HG03095 (cell line): ENCODE results near the gene MOG.

Source experiments
- ATAC-seq: cut with Tn5 transposase; IDR thresholded peaks from one replicate; pipeline ENCODE4 v1.9.1; 2021; ENCODE audit warnings: moderate library complexity; ENCODE audit not compliant: unreplicated experiment

The MOG gene

DNA sequence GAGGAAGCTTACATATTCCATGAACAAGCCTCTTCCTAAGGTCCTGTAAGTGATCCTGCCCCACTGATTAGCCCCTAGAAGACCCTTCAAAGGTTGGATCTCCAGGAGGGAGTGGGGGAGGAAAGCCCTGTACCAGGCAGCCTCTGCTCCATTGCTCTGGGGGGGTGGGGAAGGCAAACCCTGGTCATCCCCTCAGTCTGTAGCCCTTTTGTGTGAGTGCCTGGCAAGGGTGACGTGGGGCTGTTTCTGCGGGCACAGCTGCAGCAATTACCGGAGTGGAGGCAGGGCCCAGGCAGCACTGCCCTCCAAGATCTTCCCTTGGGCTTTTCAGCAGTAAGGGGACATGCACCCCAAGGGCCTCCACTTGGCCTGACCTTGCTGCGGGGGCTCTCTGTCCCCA, at the start of gene MOG:
Gene MOG, plus strand, starts transcription at position 295 of the 400 bp plus-strand sequence. CDS start 118 bp downstream, outside the sequence.
- ATAC-seq = no peak

- ATAC-seq = no peak
Measured at GRCh38 chr6:29608131-29608530, 48.8 kb upstream of the MOG start.

DNA sequence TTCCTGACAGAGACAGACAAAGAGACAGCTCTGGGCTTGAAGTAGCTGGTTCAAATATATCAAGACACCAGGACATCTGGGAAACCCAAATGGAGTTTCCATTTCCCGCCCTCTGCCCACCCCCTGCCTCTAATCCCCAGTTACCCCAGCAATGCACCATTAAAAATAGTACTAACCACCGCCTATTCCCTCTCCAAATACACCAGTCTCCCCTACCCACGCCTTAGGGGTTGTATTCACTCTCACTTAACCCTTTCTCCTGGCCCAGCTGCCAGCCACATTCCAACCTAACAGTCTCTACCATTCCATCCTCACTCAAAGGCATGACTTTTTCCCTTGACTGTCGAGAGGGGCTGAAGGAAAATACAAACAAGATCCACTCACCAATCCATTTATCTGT, 46.4 kb upstream of the MOG start:
- ATAC-seq = no peak

DNA sequence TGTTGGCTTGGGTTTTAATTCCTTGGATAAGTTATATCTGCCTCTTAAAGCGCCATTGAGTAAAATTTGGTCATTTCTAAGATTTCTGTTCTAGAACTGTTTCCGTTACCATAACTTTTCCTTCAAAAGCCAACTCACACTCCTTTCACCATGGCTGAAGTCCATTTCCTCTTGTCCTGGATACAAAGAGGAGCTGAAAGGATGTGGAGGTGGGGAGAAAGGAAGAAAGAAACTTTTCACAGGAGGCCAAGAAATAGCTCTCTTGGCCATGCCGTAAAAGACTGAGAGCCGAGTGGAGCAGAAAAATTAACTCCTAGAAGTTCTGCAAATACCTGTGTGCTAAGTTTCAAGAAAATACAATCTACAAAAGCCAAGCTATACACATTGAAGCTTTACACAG, 45.5 kb upstream of the MOG start:
- no peak for ATAC-seq

DNA sequence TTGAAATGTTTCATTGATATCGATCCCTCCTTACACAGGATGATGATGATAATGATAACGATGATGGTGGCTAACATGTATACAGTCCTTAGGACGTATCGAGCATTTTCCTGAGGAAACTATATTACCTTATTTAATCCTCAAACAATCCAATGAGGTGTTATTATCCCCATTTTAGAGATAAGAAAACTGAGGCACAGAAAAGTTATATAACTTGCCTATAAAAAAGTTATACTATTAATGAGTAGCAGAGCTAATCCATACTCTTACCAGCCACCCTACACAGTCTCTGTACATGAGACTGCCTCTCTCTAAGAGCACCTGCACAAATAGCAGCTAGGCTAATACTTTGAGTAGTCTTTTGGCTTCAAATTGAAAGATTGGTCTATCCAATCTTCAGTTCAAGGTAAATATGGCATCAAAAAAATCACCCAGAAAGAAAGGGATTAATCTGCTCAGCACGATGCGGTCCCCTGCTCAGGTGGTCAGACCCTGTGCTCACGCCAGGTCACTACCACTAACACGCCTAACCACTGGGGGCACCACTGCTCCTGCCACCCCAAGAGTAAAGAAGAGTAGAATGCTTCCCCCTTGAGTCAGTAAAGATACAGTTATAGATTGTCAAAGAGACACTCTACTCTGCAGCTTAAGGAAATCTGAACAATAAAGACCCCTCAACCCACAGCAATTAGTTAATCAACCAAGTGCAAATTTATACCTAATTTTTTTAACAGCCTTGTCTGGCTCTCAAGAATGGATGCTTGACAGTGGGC, 38.9 kb upstream of the MOG start:
- no peak for ATAC-seq

DNA sequence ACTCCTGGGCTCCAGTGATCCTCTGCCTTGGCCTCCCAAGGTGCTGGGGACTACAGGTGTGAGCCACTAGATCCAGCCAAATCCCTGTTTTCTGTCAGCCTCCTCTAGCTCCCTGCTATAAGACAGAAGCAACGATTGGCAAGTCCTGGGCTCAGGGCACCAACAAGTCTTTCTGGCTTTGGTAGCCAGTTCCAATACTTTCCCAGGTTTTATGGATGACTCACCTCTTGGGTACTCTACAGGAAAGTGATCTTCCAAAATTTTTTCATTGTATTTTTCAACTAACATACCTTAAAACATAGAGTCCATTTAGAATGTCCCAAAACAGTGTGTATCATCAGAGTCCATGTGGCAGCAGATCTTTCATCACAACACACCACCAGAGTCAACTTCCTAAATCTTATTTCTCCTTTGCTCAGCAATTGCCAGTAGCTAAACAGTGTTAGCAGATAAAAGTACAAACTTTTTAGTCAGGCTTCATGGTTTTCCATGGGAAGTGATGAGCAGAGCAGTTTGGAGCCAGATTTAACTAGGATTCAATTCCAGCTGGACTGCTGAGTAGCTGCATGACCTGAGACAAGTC, 37.2 kb upstream of the MOG start:
- no peak for ATAC-seq

- ATAC-seq = no peak
Measured at GRCh38 chr6:29620630-29621029, 36.3 kb upstream of the MOG start.

DNA sequence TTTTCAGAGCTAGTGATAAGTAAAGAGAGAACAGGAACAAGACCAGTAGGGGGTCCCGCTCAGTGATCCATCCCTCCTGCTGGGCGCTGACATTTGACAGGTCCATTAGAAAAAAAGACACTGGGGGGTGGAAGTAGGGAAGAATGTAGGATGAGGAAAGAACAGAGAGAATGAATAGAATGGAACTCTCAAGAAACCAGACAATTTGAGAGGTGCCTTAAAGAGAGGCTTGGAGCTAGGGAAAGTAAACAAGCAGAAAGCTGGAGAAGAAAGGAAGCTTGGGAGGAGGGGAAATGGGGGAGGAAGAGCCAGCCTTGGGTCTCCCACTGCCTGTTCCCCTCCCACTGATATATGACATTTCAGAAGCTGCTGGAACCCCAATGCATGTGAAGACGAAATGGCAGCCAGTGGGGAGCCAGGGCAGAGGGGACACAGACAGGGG, 32.4 kb upstream of the MOG start:
- ATAC-seq = no peak

DNA sequence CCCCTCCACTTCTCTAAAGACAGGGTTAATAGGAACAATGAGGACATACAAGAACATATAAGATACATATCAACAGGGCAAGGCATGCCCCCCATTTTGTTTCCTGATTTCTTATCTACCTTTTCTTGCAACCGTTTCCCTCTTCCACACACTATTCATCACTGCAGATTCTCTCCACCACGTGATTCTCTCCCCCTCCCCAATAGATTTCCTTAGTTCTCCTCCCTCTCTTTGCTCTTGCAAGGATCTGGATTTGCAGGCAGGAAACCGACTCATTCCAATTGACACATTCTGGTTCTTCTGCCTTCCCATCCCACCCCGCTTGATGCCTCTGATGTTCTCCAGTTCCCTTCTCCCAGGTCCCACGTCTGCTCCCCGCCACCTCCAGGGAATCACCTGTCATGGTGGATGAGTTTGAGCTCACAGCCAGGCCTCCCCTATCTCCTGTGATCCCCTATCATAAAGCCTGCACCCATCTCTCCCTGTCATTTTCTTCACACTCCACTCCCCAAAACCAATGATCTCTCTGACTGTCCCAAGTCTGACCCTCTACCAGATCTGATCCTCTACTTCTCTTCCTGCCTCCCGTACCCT, 31.5 kb upstream of the MOG start:
- ATAC-seq = no peak

DNA sequence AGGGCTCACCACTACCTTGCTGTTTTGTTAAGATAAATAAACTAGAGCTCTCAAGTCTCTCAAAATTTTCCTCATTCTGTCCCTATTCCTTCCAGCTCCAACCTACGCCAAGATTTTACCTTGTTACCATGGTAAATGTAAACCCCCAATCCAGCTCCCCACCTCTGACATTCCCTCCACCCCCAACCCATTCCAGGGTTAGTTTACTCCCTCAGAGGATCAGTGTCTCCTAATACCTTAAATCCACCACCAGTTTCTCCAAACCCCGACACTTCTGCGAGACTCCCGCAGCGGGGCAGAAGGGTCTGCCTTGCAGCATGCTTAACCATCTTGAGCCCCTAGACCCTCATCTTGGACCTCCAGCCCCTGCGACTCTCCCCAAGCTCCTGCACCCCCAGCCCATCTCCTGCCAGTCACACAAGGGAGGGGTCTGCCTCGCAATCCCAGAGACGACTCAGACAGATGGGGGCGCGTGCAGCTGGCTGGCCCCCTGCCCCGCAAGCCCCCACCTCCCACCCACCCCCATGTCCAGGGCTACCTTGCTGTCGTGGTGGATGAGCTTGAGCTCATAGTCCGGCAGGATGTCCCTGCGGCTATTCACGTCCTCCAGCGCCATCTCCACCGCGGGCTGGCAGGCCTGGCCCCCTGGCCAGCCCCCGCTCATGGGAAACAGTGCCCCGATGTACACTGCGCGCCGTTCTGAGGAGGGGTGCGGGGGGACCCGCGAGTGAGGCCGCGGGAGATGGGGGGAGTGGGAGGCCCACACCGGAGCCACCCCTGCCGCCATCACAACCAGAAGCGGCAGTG, 29.7 kb upstream of the MOG start:
- no peak for ATAC-seq

- no peak for ATAC-seq
Measured at GRCh38 chr6:29627755-29628418, 29.0 kb upstream of the MOG start.

DNA sequence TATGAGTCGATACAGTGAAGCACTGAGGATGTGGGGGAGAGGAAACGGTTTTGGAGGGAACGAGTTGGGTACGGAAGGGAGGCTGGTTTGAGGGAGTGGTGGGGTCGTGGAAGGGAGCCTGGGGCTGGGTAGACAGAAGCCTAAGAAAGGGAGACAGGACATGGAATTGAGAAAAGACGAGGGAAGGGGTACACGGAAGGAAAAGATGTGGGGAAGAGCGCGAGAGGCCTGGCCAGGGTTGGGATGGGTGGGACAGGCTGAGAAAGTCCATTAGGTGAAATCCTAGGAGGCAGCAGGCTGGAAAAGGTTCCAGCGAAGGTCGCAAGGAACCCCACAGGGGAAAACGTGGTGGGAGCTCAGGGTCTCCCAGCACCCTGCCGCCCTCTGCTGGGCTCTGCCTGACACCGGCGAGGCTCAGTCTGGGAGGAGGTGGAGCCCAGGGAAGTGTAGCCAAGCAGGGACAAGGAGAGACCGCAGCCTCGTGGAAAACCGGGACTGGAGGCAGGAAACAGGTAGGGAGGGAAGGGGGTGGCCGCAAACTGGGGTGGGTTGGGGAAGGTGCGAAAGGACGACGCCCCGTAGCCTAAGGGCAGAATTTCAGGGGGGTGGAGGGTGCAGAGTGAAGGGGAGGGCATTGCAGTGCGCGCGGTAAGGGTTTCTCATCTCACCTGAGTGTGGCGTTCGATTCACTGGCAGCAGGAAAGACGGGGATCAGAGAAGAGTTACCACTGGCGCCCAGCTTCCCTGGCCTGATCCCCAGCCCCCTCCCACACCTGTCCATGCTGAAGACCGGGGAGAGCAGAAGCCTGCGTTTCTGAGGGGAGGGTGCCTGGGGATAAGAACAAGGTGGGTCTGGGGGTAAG, 28.2 kb upstream of the MOG start:
- no peak for ATAC-seq

GRCh38 chr6:29629571-29629970, 27.3 kb upstream of the MOG start:
- ATAC-seq = no peak

DNA sequence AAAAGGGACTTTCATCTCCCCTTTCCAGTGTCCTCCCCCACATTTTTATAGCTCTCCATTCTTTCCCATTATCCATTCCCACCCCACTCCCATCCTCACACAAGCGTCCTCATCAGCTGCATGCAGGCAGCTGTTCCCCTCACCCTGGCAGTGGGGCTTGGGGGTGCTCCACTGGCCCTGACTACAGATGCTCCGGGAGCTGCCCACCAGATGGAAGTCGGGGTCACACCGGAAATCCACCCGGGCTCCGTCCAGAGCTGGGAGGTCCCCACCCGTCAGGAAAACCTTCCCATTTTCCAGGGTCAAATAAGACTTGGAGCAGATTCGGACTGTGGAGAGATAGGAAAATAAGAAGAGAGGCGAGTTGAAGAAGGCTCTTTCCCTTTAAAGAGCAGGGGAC, 26.6 kb upstream of the MOG start:
- no peak for ATAC-seq

DNA sequence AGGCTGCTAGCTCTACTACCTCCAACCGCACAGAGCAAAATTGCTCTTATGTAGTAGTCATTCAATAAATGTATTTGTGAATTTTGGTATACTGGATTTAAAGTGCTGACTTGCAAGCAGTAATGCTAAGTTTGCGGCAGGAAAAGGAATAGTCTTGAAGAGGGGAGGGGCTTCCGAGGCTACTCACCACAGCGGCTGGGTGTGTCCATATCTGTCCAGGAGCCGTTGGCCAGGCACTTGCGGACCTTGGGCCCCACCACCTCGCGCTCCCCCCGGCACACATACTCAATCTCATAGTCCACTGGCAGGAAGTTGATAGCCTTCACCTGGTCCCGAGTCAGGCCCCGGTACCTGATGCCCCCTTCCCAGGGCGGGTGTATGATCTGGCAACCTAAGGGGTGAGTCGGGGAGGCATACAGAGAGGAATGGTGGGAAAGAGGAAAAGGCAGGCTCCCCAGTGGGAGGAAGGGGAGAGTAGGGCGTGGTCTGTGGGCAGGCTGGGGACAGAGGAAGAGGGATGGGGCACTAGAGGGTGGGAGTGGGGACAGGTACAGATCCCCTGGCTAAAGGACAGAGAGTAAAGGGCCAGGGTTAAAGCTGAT, 25.6 kb upstream of the MOG start:
- no peak for ATAC-seq

DNA sequence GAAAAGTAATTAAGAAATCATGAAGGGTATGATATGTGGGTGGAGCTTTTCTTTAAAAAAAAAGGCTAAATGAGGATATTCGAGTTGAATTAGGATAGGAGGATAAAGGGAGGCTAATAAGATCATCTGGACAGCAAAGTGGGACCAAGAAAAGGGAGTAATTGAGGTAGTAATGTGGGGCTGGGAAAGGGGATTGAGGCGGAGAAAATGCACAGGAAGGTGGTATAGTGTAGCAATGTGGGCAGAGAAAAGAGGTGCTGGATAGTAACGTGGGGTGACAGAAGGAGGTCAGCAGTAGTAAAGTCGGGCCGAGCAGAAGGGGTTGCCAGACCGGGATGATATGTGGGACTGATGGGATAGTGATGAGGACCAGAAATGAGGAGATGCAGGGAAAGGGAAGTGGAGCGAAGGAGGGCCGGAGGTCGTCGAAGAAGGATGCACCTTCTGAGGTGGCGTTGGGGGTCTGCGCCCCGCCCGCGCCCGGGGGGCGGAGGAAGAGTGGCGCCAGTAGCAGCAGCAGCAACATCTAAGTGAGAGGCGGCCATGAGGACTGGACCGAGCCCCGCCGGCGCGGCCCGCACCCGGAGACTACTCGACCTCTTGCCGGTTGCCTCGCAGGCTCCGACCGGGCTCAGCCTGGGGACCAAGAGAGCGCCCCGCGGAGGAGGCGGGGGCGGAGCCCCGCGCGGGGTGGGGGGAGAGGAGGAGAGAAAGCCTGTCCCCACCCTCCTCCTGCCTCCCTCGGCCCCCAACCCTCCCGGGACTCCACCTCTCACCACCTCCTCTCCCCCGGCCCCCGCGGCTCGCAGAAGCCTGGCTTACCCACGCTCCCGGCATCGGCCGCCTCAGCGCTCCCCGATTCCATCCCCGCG, 24.8 kb upstream of the MOG start:
- ATAC-seq = peak; percentile 15

DNA sequence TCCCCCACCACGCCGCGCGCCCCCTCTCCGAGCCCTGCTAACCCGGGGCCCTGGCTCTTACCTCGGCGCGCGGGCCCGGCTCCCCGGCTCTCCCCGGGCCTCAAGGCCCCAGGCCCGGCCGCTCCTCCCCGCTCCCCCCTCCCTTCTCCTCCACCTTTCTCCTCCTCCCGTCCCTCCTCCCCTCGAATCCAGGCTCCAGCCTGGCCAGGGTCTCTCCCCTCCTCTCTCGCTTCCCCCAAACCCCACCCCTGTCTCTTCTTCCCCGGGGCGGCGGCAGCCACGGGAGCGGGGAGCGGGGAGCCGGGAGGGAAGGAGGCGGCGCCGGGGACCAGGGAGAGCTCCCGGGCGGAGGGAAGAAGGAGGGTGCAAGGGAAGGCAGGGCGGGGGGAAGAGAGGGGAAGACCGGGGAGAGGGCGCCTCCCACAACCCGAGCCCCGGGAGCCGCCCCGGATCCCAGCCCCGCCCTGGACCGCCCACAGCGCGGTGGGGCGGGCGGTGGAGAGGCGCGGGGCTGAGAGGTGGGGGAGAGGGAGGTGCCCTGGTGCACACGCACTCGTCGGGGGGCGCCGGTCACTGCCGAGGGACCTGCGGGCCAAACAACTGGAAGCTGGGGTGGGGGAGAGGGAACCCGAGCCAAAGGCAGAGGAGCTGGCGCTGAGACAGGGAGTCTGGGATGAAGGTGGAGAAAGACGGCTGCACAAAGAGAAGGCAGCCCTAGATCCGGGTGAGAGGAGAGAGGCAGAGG, 23.9 kb upstream of the MOG start, which contains the start of gene GABBR1:
Gene GABBR1, minus strand, starts transcription at position 395 of the 745 bp plus-strand sequence. CDS start 798 bp downstream, outside the sequence.
- peak; percentile 78 for ATAC-seq

GRCh38 chr6:29633534-29633905, 23.4 kb upstream of the MOG start:
- no peak for ATAC-seq
